Gastroesophageal sphincter (tissue), 4 donors: ENCODE data around the gene SYNDIG1L. TPM values are rescaled to one million over a fixed set of nuclear protein-coding genes. Genes with fewer than 3 reads are reported as not detected.

Experiments
- ATAC-seq: fragments of 150-250 bp; one replicate; pipeline ENCODE4 v1.9.1; 2016; ENCODE audit warnings: mild to moderate bottlenecking, moderate library complexity
- H3K27ac ChIP-seq, 4 donors: fragments of 200-600 bp; sonication (generic) in 3 of 4; 1 replicate in 3 of 4; 2 replicates in 1 of 4; pipeline ENCODE4 v1.5.1; 2016 to 2019
- H3K27me3 ChIP-seq: fragments of 200-600 bp; sonication (generic); one replicate; pipeline ENCODE4 v1.5.1; 2019
- H3K36me3 ChIP-seq, 2 donors: fragments of 200-600 bp; sonication (generic); one replicate each; pipeline ENCODE4 v1.5.1; 2019; ENCODE audit warnings: control low read depth in 1 of 2
- H3K4me1 ChIP-seq, 3 donors: fragments of 200-600 bp; sonication (generic); 1 replicate in 2 of 3; 2 replicates in 1 of 3; pipeline ENCODE4 v1.5.1; 2016 to 2019; ENCODE audit warnings: control low read depth in 2 of 3
- H3K4me3 ChIP-seq, 2 donors: fragments of 200-600 bp; sonication (generic); one replicate each; pipeline ENCODE4 v1.5.1; 2019; ENCODE audit warnings: mild to moderate bottlenecking in 1 of 2, moderate library complexity in 1 of 2
- H3K9me3 ChIP-seq, 3 donors: fragments of 200-600 bp; sonication (generic); one replicate each; pipeline ENCODE4 v1.5.1; 2017 to 2019; ENCODE audit warnings: control low read depth in 2 of 3
- EP300 ChIP-seq: sonication (generic); formaldehyde crosslinking; IDR thresholded peaks from one replicate; pipeline ENCODE4 v1.6.1; 2017; ENCODE audit warnings: antibody characterized with exemption, mild to moderate bottlenecking
- POLR2A ChIP-seq, 2 donors: fragments of 450-650 bp; IDR thresholded peaks; one replicate each; pipeline ENCODE4 v1.6.1; 2017; ENCODE audit warnings: antibody characterized with exemption in 2 of 2, mild to moderate bottlenecking in 2 of 2, moderate library complexity in 1 of 2
- POLR2AphosphoS5 ChIP-seq: sonication (generic); formaldehyde crosslinking; IDR thresholded peaks from one replicate; pipeline ENCODE4 v1.6.1; 2017; ENCODE audit warnings: antibody characterized with exemption
- WGBS, 2 donors: methylation state at CpG; one replicate each; pipeline ENCODE4 v1.1.5; 2018; ENCODE audit warnings: low coverage in 1 of 2; 5-methylcytosine and 5-hydroxymethylcytosine counted together
- total RNA-seq, 4 donors: library from RNA; depleted of rRNA; stranded (reverse); fragments of >200 nt; gene quantifications; one replicate each; pipeline ENCODE4 v1.1.0, GENCODE V29; 2016
- TF ChIP-seq, protein P1 (sequence below), 4 experiments: fragments of 200-600 bp in 2 of 4; fragments of 450-650 bp in 2 of 4; sonication (generic) in 1 of 4; IDR thresholded peaks; one replicate each; pipeline ENCODE4 v1.5.1; 2017 to 2019; ENCODE audit warnings: antibody characterized with exemption in 4 of 4, mild to moderate bottlenecking in 2 of 4, moderate library complexity in 2 of 4

Gene SYNDIG1L
- total RNA-seq, 4 donors from 2014 or later, result 0.20 to 0.47 (median 0.27) TPM; not detected in 1

DNA sequence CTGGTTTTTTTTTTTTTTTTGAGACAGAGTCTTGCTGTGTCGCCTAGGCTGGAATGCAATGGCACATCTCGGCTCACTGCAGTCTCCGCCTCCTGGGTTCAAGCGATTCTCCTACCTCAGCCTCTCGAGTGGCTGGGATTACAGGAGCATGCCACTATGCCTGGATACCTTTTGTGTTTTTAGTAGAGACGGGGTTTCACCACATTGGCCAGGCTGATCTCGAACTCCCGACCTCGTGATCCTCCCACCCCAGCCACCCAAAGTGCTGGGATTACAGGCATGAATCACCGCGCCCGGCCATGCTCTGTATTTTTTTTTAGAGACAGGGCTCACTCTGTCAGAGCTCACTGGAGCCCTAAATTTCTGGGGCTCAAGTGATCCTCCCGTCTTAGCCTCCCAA, 45.2 kb downstream of the SYNDIG1L start:
- TF ChIP-seq, protein P1, sequence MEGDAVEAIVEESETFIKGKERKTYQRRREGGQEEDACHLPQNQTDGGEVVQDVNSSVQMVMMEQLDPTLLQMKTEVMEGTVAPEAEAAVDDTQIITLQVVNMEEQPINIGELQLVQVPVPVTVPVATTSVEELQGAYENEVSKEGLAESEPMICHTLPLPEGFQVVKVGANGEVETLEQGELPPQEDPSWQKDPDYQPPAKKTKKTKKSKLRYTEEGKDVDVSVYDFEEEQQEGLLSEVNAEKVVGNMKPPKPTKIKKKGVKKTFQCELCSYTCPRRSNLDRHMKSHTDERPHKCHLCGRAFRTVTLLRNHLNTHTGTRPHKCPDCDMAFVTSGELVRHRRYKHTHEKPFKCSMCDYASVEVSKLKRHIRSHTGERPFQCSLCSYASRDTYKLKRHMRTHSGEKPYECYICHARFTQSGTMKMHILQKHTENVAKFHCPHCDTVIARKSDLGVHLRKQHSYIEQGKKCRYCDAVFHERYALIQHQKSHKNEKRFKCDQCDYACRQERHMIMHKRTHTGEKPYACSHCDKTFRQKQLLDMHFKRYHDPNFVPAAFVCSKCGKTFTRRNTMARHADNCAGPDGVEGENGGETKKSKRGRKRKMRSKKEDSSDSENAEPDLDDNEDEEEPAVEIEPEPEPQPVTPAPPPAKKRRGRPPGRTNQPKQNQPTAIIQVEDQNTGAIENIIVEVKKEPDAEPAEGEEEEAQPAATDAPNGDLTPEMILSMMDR (IDR thresholded peaks at IDR 0.05), result no peak
- TF ChIP-seq POLR2AphosphoS5 (no peak), EP300 (no peak), POLR2A (IDR thresholded peaks at IDR 0.05) (no peak)
- ATAC-seq, result no peak
- H3K27ac ChIP-seq, result no peak overlapping the region
- no peaks in the 10 kb centered on the region for H3K9me3 ChIP-seq
- no peaks in the 10 kb centered on the region for H3K27me3 ChIP-seq
- WGBS, 2 donors, result 74 to 90% methylated on average over 5 to 7 of the region's 13 CpGs
- H3K4me1 ChIP-seq, result no peaks in the 10 kb centered on the region
- H3K4me3 ChIP-seq, result no peak overlapping the region
- H3K36me3 ChIP-seq, result no peaks in the 10 kb centered on the region

DNA sequence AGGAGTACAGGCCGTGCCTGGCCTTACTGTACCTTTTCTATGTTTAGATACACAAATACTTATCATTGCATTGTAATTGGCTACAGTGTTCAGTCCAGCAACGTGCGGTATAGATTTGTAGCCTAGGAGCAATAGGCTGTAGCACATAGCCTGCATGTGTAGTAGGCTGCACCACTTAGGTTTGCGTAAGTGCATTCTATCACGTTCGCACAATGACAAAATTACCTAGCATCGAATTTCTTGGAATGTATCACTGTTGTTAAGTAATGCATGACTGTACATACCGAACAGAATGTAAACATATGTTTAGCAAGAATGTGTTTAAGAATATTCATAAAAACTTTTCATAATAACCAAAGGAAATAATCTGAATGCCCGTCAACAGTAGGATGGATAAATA, 45.8 kb downstream of the SYNDIG1L start:
- no peak overlapping the region for H3K27ac ChIP-seq
- no peaks in the 10 kb centered on the region for H3K27me3 ChIP-seq
- no peak for TF ChIP-seq EP300
- TF ChIP-seq, protein P1 (IDR thresholded peaks at IDR 0.05), result no peak
- TF ChIP-seq POLR2AphosphoS5, result no peak
- no peak for TF ChIP-seq POLR2A (IDR thresholded peaks at IDR 0.05)
- H3K4me1 ChIP-seq, result no peaks in the 10 kb centered on the region
- no peaks in the 10 kb centered on the region for H3K36me3 ChIP-seq
- ATAC-seq, result no peak
- 79% methylated on average over 8 to 9 of the region's 9 CpGs for WGBS, 2 donors
- no peak overlapping the region for H3K4me3 ChIP-seq
- no peaks in the 10 kb centered on the region for H3K9me3 ChIP-seq

DNA sequence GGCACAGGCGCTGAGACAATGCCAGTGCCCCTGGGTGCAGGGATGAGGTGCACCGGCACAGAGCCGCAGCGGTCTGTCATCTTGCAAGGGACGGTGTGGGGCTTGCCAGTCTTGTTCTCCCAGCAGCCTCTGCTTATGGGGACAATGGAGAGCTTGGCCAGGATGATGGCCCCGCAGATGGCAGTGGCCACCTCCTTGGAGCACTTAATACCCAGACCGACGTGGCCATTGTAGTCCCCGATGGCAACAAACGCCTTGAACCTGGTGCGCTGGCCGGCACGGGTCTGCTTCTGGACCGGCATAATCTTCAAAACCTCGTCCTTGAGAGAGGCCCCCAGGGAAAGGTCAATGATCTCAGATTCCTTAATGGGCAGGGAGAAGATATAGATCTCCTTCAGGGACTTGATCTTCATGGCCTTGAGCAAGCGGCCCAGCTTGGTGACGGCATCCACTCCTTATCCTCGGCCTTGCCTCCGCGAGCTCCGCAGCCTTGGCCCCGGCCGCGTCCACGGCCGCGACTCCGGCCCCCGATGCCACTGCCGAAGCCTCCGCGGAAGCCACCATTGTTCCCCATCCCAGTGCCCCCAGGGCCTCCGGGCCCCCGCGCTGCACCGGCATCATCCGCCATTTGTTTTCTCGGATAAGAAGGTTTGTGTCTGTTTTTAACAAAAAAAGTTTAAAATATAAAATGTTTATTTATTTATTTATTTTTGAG, 47.9 kb downstream of the SYNDIG1L start:
- no peak overlapping the region for H3K27ac ChIP-seq
- no peak for ATAC-seq
- 92 to 98% methylated on average over 13 to 22 of the region's 38 CpGs for WGBS, 2 donors
- H3K4me3 ChIP-seq, result no peak overlapping the region
- no peaks in the 10 kb centered on the region for H3K9me3 ChIP-seq
- no peaks in the 10 kb centered on the region for H3K36me3 ChIP-seq
- H3K27me3 ChIP-seq, result no peaks in the 10 kb centered on the region
- H3K4me1 ChIP-seq, result no peaks in the 10 kb centered on the region
- TF ChIP-seq POLR2A (IDR thresholded peaks at IDR 0.05), result no peak
- TF ChIP-seq, protein P1 (IDR thresholded peaks at IDR 0.05), result no peak

DNA sequence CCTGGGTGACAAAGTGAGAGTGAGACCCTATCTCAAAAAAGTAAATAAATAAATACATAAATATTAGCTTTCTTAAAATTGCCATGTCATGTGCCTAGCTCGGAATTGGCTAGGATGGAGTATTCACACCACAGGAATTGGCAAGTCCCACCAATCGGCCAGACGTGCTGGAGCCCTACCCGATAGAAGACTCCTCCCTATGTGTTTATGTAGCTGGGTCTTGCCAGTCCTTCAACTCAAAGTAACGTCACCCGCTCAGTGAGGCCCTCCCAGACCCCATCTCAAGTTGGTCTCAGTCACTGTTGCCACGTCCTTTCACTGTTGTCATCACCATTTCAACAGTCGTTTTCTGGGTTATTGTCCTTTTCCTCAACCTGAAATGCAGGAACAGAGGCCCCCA, 57.6 kb downstream of the SYNDIG1L start:
- no peak for ATAC-seq
- Histone ChIP-seq H3K36me3 (no peaks in the 10 kb centered on the region), H3K9me3 (no peaks in the 10 kb centered on the region), H3K27me3 (peaks cover 36% of the 10 kb centered on the region), H3K4me1 (no peaks in the 10 kb centered on the region), H3K27ac (no peak overlapping the region), H3K4me3 (no peak overlapping the region)
- 61 to 81% methylated on average over 4 to 7 of the region's 8 CpGs for WGBS, 2 donors
- TF ChIP-seq POLR2A (IDR thresholded peaks at IDR 0.05) (no peak), POLR2AphosphoS5 (no peak), EP300 (no peak)
- TF ChIP-seq, protein P1 (IDR thresholded peaks at IDR 0.05), result no peak

DNA sequence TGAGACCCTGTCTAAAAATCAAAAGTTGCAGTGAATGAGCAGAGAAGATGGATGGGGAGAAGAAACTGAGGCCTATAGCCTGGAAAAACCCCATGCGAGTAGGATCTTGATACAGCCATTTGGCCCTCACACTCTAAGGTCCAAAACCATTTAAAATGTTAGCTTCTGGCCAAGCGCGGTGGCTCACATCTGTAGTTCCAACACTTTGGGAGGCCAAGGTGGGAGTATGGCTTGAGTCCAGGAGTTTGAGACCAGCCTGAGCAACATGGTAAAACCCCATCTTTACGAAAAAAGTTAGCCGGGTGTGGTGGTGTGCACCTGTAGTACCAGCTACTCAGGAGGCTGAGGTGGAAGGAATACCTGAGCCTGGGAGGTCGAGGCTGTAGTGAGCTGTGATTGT, 58.0 kb downstream of the SYNDIG1L start:
- Histone ChIP-seq H3K27ac (no peak overlapping the region), H3K36me3 (no peaks in the 10 kb centered on the region), H3K4me1 (no peaks in the 10 kb centered on the region), H3K4me3 (no peak overlapping the region), H3K9me3 (no peaks in the 10 kb centered on the region), H3K27me3 (peaks cover 38% of the 10 kb centered on the region)
- WGBS, 2 donors, result 92 to 97% methylated on average over 5 to 6 of the region's 6 CpGs
- TF ChIP-seq, protein P1 (IDR thresholded peaks at IDR 0.05), result no peak
- TF ChIP-seq EP300 (no peak), POLR2A (IDR thresholded peaks at IDR 0.05) (no peak), POLR2AphosphoS5 (no peak)
- no peak for ATAC-seq
